ENCODE data around the gene MRPL9.

DNA sequence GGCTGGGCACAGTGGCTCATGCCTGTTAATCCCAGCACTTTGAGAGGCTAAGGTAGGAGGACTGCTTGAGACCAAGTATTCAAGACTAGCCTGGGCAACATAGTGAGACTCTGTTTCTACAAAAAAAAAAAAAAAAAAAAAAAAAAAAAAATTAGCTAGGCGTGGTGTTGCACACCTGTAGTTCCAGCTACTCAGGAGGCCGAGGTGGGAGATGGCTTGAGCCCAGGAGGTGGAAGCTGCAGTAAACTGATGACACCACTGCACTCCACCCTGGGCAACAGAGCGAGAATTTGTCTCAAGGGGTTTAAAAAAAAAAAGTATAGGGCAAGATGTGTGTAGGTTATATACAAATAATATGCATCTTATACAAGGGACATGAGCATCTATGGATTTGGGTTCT is 24.4 kb upstream of the MRPL9 start:
- no peak for TF ChIP-seq POLR2A (IDR thresholded peaks at IDR 0.05)
- TF ChIP-seq, protein P1, sequence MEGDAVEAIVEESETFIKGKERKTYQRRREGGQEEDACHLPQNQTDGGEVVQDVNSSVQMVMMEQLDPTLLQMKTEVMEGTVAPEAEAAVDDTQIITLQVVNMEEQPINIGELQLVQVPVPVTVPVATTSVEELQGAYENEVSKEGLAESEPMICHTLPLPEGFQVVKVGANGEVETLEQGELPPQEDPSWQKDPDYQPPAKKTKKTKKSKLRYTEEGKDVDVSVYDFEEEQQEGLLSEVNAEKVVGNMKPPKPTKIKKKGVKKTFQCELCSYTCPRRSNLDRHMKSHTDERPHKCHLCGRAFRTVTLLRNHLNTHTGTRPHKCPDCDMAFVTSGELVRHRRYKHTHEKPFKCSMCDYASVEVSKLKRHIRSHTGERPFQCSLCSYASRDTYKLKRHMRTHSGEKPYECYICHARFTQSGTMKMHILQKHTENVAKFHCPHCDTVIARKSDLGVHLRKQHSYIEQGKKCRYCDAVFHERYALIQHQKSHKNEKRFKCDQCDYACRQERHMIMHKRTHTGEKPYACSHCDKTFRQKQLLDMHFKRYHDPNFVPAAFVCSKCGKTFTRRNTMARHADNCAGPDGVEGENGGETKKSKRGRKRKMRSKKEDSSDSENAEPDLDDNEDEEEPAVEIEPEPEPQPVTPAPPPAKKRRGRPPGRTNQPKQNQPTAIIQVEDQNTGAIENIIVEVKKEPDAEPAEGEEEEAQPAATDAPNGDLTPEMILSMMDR (IDR thresholded peaks at IDR 0.05): no peak
